Measurements from ENCODE around the gene RASA3. TPM values are rescaled to one million over a fixed set of nuclear protein-coding genes. Genes with fewer than 3 reads are reported as not detected.

The RASA3 gene
- total RNA-seq, 2 donors from 2014 or later, result 10.2 to 13.2 TPM

GRCh38 chr13:113937073-113937472 is 195.3 kb downstream of the RASA3 start:
- Histone ChIP-seq H3K4me1 (peaks cover 0 to 31% of the 10 kb centered on the region in 2 donors), H3K36me3 (no peaks in the 10 kb centered on the region), H3K27me3 (no peaks in the 10 kb centered on the region), H3K27ac (no peak overlapping the region), H3K4me3 (no peak overlapping the region), H3K9me3 (no peaks in the 10 kb centered on the region)
- no peak for DNase-seq (ENCODE audit: low spot score)
- no peak for TF ChIP-seq CTCF (IDR thresholded peaks at IDR 0.05)

DNA sequence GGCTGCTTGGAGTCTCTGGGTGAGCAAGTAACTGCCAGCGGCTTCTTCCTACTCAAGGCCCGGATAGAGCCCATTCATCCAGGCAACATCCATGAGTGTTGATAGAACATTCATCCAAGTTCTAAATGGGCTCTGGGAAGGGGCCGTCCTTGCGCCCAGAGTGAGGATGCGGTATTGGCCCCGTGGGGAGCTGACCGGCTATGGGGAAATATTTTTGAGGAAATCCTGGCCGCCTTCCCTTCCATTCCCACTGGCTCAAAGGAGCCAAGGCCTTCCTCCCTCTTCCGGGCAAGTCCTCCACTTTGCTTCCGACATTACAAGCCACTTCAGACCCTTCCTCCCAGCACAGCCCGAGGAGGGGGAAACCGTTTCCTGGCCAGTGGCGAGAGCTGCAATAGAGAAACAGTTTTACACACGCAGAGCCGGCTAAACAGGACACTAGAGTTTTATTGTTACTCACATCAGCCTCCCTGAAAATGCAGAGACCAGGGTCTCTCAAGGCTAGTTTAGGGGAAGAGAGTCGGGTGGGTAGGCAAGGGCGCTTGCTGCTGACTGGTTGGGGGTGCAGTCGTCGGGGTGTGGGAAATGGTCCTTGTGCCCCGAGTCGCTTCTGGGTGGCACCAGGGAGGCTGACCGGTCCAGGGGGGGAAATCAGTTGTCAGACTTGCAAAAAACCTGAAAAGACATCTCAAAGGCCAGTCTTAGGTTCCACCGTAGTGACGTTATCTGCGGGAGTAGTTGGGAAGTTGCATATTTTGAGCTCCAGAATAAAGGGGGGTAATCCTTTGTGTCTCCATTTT is 196.1 kb downstream of the RASA3 start:
- no peak for TF ChIP-seq CTCF (IDR thresholded peaks at IDR 0.05)
- H3K27me3 ChIP-seq, result no peaks in the 10 kb centered on the region
- no peaks in the 10 kb centered on the region for H3K9me3 ChIP-seq
- no peaks in the 10 kb centered on the region for H3K36me3 ChIP-seq
- no peak for DNase-seq (ENCODE audit: low spot score)
- H3K4me1 ChIP-seq, result peaks cover 0 to 31% of the 10 kb centered on the region in 2 donors
- H3K4me3 ChIP-seq, result no peak overlapping the region
- no peak overlapping the region for H3K27ac ChIP-seq

DNA sequence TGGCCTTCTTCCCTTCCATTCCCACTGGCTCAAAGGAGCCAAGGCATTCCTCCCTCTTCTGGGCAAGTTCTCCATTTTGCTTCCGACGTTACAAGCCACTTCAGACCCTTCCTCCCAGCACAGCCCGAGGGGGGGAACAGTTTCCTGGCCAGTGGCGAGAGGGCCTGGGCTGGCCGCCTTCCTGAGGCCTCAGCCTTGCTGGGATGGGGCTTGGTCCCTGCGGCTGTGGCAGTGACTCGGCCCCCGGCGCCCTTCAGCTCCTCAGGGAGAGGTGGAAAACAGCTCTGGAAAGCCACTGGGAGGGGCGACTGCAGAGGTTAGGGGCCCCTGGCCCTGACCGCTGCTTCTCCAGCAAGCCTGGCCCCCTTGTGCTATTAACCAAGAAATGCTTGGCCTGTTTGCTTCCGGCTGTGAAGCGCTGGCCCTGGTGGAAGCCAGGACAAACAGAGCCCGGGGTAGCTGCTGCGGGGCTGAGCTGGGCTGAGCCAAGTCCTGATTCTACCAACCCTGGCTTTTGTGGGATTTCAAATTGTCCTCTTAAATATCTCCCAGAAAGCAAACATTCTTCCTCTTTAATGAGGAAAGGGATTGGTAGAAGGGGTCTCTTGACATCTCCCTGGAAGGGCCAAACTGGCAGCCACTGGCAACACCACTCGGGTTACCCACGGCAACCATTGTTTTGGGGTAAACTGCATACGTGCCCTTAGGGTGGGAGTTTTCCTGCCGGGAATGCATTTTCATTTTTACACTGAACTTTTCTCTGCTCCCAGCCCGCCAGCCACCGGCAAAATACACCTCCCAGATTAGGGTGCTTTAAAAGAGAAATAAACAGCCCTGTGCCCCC is 197.2 kb downstream of the RASA3 start:
- Histone ChIP-seq H3K4me3 (no peak overlapping the region), H3K27me3 (no peaks in the 10 kb centered on the region), H3K4me1 (peaks cover 0 to 31% of the 10 kb centered on the region in 2 donors), H3K9me3 (no peaks in the 10 kb centered on the region), H3K27ac (peak overlapping the region in 1 of 2 donors; percentile 11), H3K36me3 (no peaks in the 10 kb centered on the region)
- DNase-seq (ENCODE audit: low spot score), result no peak
- no peak for TF ChIP-seq CTCF (IDR thresholded peaks at IDR 0.05)

DNA sequence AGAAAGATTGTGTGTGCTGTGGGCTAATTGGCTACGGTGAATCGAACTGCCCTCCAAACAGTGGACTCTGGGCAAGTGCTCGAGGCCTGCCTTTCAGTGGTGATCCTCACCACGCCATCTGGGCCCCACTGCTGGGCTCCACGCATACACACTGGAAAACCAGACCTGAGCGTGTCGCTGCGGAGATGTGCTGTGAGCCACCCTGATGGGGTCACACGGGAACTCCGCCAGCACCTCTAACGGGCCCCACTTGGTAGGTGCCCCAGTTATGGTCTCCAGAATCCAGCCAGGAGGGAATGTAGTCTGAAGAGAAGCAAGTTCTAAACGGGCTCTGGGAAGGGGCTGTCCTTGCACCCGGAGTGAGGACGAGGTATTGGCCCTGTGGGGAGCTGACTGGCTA is 197.8 kb downstream of the RASA3 start:
- peak overlapping the region in 1 of 2 donors; percentile 3 for H3K27ac ChIP-seq
- H3K36me3 ChIP-seq, result no peaks in the 10 kb centered on the region
- H3K4me1 ChIP-seq, result peaks cover 0 to 34% of the 10 kb centered on the region in 2 donors
- no peak for TF ChIP-seq CTCF (IDR thresholded peaks at IDR 0.05)
- H3K27me3 ChIP-seq, result no peaks in the 10 kb centered on the region
- H3K9me3 ChIP-seq, result no peaks in the 10 kb centered on the region
- DNase-seq (ENCODE audit: low spot score), result no peak
- no peak overlapping the region for H3K4me3 ChIP-seq

DNA sequence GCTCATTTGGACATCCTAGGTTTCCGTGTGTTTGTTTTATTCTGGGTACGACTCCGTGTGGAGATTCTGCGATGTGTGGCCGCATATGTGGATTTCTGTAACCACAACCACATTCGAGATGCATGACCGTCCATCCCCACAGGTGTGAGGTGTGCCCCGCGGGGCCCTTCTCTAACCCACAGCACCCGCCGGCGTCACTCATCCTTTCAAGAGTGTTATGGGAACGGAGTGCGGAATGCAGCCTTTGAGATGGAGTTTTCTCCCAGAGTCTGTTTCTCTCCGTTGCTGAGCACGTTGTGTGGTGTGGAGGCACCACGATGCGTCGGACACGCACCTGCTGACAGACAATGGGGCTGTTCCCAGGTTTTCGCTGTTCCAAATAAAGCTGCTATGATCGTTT is 198.5 kb downstream of the RASA3 start:
- H3K27ac ChIP-seq, result no peak overlapping the region
- no peak for DNase-seq (ENCODE audit: low spot score)
- H3K4me1 ChIP-seq, result peaks cover 0 to 39% of the 10 kb centered on the region in 2 donors
- H3K4me3 ChIP-seq, result no peak overlapping the region
- H3K9me3 ChIP-seq, result no peaks in the 10 kb centered on the region
- TF ChIP-seq CTCF (IDR thresholded peaks at IDR 0.05), result no peak
- no peaks in the 10 kb centered on the region for H3K27me3 ChIP-seq
- H3K36me3 ChIP-seq, result no peaks in the 10 kb centered on the region

Measured in right atrium auricular region (tissue), 2 donors.